Thoracic aorta (tissue), 2 donors: ENCODE results near the gene HCFC1. TPM values are rescaled to one million over a fixed set of nuclear protein-coding genes. Genes with fewer than 3 reads are reported as not detected.

Experiments used
- ATAC-seq: fragments of 150-250 bp; one replicate; pipeline ENCODE4 v1.8.0; 2017; ENCODE audit warnings: low read depth; ENCODE audit not compliant: insufficient number of reproducible peaks, low FRiP score
- DNase-seq: peaks from one replicate; pipeline ENCODE4 v3.0.0-alpha.2; 2020; ENCODE audit warnings: low spot score
- H3K27ac ChIP-seq, 2 donors: fragments of 200-600 bp; sonication (generic); 1 replicate in 1 of 2; 2 replicates in 1 of 2; pipeline ENCODE4 v1.5.1; 2016; ENCODE audit warnings: mild to moderate bottlenecking in 2 of 2, moderate library complexity in 2 of 2
- H3K27me3 ChIP-seq: fragments of 200-600 bp; sonication (generic); replicated peaks from 2 replicates; pipeline ENCODE4 v1.6.0; 2016; ENCODE audit warnings: mild to moderate bottlenecking; ENCODE audit not compliant: insufficient read depth
- H3K36me3 ChIP-seq: fragments of 200-600 bp; sonication (generic); one replicate; pipeline ENCODE4 v1.5.1; 2016
- H3K4me1 ChIP-seq, 2 donors: fragments of 200-600 bp; sonication (generic); 1 replicate in 1 of 2; 2 replicates in 1 of 2; pipeline versions ENCODE4 v1.5.1 to v1.6.0; 2016; ENCODE audit warnings: low read depth in 2 of 2, mild to moderate bottlenecking in 1 of 2; ENCODE audit not compliant: control insufficient read depth in 1 of 2
- H3K4me3 ChIP-seq: fragments of 200-600 bp; sonication (generic); 2 replicates; pipeline ENCODE4 v1.5.1; 2016; ENCODE audit warnings: mild to moderate bottlenecking
- H3K9me3 ChIP-seq: fragments of 200-600 bp; sonication (generic); 2 replicates; pipeline ENCODE4 v1.5.1; 2016
- total RNA-seq, 2 donors: library from RNA; depleted of rRNA; stranded (reverse); fragments of >200 nt; gene quantifications; one replicate each; pipeline versions ENCODE4 v1.1.0 to v1.2.3, GENCODE V29; 2016
- TF ChIP-seq, protein P1 (sequence below): fragments of 200-600 bp; sonication (generic); IDR thresholded peaks from one replicate; pipeline ENCODE4 v1.5.1; 2019; ENCODE audit warnings: antibody characterized with exemption

Gene HCFC1
- total RNA-seq, 2 donors from 2014 or later = 51.6 to 58.9 TPM

- peak overlapping the region in 1 of 2 donors; percentile 76 for H3K27ac ChIP-seq
- H3K27me3 ChIP-seq = no peaks in the 10 kb centered on the region
- TF ChIP-seq, protein P1, sequence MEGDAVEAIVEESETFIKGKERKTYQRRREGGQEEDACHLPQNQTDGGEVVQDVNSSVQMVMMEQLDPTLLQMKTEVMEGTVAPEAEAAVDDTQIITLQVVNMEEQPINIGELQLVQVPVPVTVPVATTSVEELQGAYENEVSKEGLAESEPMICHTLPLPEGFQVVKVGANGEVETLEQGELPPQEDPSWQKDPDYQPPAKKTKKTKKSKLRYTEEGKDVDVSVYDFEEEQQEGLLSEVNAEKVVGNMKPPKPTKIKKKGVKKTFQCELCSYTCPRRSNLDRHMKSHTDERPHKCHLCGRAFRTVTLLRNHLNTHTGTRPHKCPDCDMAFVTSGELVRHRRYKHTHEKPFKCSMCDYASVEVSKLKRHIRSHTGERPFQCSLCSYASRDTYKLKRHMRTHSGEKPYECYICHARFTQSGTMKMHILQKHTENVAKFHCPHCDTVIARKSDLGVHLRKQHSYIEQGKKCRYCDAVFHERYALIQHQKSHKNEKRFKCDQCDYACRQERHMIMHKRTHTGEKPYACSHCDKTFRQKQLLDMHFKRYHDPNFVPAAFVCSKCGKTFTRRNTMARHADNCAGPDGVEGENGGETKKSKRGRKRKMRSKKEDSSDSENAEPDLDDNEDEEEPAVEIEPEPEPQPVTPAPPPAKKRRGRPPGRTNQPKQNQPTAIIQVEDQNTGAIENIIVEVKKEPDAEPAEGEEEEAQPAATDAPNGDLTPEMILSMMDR = no peak
- no peak for DNase-seq
- H3K36me3 ChIP-seq = peaks cover 14% of the 10 kb centered on the region
- ATAC-seq = no peak
- no peak overlapping the region for H3K4me3 ChIP-seq
- H3K4me1 ChIP-seq = peaks cover 0 to 15% of the 10 kb centered on the region in 2 donors
- H3K9me3 ChIP-seq = no peaks in the 10 kb centered on the region
Observed at GRCh38 chrX:153951683-153952372, 19.8 kb downstream of the HCFC1 start.

GRCh38 chrX:153950127-153950526, 21.5 kb downstream of the HCFC1 start:
- Histone ChIP-seq H3K27ac (no peak overlapping the region), H3K36me3 (peaks cover 12% of the 10 kb centered on the region), H3K4me3 (no peak overlapping the region), H3K27me3 (no peaks in the 10 kb centered on the region), H3K4me1 (peaks cover 0 to 15% of the 10 kb centered on the region in 2 donors), H3K9me3 (no peaks in the 10 kb centered on the region)
- DNase-seq = no peak
- TF ChIP-seq, protein P1 = no peak
- ATAC-seq = no peak

DNA sequence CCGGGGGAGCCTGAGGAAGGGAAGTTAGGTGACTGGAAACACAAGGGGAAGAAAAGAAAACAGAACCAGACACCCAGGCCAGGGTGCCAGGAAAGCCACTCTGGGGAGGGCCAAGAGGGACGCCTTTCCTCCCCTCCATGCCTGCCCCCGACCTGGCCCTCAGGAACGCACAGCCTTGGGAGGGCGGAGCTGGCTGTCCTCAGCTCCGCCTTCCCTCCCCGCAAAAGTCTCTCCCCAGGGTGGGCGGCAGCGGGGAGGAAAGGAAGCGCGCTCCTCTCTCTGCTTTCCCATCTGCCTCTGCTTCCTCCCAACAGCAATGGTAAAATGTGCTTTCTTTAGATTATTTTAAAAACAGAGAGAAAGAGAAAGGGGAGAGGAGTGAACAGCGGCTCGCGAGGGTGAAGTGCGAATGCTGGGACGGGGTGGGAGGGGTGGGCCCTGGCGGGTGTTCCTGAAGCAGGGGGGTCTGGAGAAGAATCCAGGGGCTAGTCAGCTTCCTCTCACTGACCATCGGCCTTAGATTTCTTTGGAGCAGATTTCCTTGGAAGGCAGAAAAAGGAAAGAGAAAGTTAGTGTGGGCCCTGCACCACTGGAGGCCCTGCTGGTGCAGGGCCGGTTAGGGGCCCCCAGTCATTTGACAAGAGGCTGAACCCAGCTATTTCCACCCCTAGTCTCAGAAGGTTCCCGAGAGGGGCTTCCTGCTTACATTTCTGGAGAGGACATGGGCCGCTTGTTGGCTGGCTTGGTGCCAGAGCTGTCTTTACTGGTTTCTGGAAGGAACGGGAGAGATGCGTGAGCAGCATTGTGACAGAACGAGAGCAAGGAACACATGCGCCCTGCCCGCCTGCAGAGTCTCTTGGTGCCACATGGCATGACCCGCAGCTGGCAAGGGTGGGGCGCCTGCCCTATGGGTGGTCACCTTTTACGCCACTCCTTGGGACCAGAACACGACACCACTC, 22.5 kb downstream of the HCFC1 start:
- DNase-seq (no peak), ATAC-seq (no peak)
- TF ChIP-seq, protein P1 = no peak
- Histone ChIP-seq H3K27ac (no peak overlapping the region), H3K4me3 (no peak overlapping the region), H3K27me3 (no peaks in the 10 kb centered on the region), H3K4me1 (peaks cover 0 to 15% of the 10 kb centered on the region in 2 donors), H3K9me3 (no peaks in the 10 kb centered on the region), H3K36me3 (peaks cover 12% of the 10 kb centered on the region)

DNA sequence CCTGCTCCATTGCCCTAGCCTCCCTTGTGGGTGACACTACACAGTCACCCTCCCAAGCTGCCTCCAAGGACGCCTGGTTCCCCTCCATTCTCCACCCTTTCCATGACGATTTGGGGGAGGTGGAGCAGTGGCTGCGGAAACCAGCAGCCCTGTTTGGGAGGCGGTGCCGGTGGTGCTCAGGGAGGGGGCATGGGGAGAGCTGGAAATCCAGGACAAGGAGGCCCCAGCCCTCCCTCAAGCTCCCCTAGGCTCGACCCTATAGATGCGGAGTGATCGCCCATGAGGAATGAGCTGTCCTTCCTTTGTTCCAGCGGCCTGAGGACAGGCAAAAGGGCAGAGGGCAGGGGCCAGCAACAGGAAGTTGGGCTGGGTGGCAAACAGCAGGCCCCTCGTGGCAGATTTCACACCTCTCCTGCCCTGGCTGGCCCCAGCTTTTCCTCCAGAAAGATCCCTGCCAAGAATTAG, 23.6 kb downstream of the HCFC1 start:
- peaks cover 12% of the 10 kb centered on the region for H3K36me3 ChIP-seq
- ATAC-seq (no peak), DNase-seq (no peak)
- TF ChIP-seq, protein P1 = no peak
- peaks cover 0 to 12% of the 10 kb centered on the region in 2 donors for H3K4me1 ChIP-seq
- H3K4me3 ChIP-seq = no peak overlapping the region
- H3K27ac ChIP-seq = no peak overlapping the region
- no peaks in the 10 kb centered on the region for H3K27me3 ChIP-seq
- no peaks in the 10 kb centered on the region for H3K9me3 ChIP-seq
